ENCODE data around the gene SIGLEC11.
"Not testable (repeated sequence)": the region's sequence is repeated elsewhere in the genome, so short reads cannot be mapped to it uniquely, and the experiment has no call there.

SIGLEC11 gene, protein sequence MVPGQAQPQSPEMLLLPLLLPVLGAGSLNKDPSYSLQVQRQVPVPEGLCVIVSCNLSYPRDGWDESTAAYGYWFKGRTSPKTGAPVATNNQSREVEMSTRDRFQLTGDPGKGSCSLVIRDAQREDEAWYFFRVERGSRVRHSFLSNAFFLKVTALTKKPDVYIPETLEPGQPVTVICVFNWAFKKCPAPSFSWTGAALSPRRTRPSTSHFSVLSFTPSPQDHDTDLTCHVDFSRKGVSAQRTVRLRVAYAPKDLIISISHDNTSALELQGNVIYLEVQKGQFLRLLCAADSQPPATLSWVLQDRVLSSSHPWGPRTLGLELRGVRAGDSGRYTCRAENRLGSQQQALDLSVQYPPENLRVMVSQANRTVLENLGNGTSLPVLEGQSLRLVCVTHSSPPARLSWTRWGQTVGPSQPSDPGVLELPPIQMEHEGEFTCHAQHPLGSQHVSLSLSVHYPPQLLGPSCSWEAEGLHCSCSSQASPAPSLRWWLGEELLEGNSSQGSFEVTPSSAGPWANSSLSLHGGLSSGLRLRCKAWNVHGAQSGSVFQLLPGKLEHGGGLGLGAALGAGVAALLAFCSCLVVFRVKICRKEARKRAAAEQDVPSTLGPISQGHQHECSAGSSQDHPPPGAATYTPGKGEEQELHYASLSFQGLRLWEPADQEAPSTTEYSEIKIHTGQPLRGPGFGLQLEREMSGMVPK

DNA sequence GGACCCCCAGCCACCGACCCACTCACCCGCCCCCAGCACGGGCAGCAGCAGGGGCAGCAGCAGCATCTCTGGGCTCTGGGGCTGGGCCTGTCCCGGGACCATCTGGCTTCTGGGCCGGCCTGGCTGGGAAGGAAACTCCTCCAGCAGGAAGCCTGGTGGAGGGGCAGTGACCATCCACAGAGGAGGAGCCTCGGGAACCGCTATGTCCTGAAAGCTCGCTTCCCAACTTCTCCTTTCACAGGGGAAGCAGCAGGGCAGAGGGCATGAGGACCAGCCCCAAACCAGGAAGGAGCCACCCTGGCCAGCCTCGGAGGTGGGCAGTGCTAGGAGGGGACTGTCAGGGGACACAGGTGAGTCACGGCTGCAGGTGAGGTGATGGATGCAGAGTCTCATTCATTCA, at the start of gene SIGLEC11:
Gene SIGLEC11 (minus strand): TSS at position 193 of the 400 bp plus-strand sequence. CDS start 91 bp downstream, at position 102.
- not testable (repeated sequence) for DNase-seq (ENCODE audit: low spot score); H3K36me3 Mint-ChIP-seq (ENCODE audit: low read depth); H3K27me3 Mint-ChIP-seq (ENCODE audit: low read depth); H3K27ac Mint-ChIP-seq; H3K9me3 Mint-ChIP-seq; H3K4me1 Mint-ChIP-seq (ENCODE audit: low read depth); H3K4me3 Mint-ChIP-seq

DNA sequence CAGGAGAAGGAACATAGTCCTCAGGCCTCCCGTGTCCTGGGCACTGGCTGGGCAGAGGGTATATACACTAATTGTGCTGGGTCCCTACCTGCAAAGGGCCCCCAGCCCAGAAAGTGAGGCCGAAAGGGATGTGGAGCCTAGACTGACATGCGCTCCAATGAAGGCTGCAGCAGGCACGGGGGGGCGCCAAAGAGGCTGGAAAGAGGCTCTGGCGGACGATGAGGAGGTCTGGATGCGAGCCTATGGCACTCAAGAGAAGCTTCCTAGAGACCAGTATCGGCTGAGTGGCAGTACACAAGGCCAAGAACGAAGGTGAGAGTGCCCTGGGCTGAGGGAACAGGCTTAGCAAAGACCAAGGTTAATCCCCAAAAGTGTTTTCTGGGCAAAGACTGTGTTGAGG, 47.6 kb upstream of the SIGLEC11 start:
- H3K36me3 Mint-ChIP-seq (ENCODE audit: low read depth): peaks cover 41% of the 10 kb centered on the region
- H3K4me3 Mint-ChIP-seq: no peak overlapping the region
- H3K27ac Mint-ChIP-seq: no peak overlapping the region
- no peaks in the 10 kb centered on the region for H3K27me3 Mint-ChIP-seq (ENCODE audit: low read depth)
- no peak for DNase-seq (ENCODE audit: low spot score)
- H3K9me3 Mint-ChIP-seq: no peaks in the 10 kb centered on the region
- H3K4me1 Mint-ChIP-seq (ENCODE audit: low read depth): peaks cover 13% of the 10 kb centered on the region

DNA sequence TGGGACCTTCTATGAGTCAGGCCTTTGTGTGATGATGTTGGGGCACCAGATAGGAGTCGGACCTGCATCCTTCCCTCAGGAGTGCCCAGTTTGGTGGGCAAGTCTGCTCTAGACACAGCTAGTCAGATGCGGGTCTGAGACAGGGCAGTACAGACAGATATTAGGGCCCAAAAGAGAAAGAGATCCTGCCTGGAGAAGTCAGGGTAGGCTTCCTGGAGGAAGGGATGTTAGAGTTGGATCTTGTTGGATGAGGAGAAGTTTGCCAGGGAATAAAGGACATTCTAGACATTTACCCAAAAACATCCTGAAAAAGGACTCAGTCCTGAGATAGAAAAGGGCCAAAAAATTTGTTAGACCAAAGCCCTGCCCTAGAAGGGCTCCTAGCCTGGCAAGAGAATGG, 47.0 kb upstream of the SIGLEC11 start:
- H3K4me3 Mint-ChIP-seq: no peak overlapping the region
- peaks cover 39% of the 10 kb centered on the region for H3K36me3 Mint-ChIP-seq (ENCODE audit: low read depth)
- H3K9me3 Mint-ChIP-seq: no peaks in the 10 kb centered on the region
- no peaks in the 10 kb centered on the region for H3K27me3 Mint-ChIP-seq (ENCODE audit: low read depth)
- H3K27ac Mint-ChIP-seq: no peak overlapping the region
- H3K4me1 Mint-ChIP-seq (ENCODE audit: low read depth): peaks cover 19% of the 10 kb centered on the region
- DNase-seq (ENCODE audit: low spot score): no peak

DNA sequence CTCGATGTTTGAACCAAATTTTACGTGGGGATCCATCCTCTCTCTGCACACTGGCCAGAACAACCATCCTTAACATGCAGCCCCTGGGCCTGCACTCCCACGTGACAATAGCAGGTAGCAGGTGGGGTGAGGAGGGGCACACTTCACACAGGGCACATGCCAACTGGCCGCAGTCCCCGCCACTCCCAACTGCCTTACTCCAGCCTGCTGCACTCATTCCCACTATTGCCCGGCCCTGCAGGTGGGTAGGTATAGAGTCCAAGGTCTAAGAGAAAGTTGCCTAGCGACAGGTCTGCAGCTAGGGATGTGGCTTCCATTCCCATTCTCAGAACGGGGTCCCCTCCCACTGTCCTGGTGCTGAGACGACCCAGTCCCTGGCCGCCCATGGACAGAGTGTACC, 46.2 kb upstream of the SIGLEC11 start:
- Mint-ChIP-seq H3K27me3 (ENCODE audit: low read depth) (no peaks in the 10 kb centered on the region), H3K4me3 (no peak overlapping the region), H3K4me1 (ENCODE audit: low read depth) (peaks cover 23% of the 10 kb centered on the region), H3K27ac (no peak overlapping the region), H3K9me3 (no peaks in the 10 kb centered on the region), H3K36me3 (ENCODE audit: low read depth) (peaks cover 42% of the 10 kb centered on the region)
- DNase-seq (ENCODE audit: low spot score): no peak

DNA sequence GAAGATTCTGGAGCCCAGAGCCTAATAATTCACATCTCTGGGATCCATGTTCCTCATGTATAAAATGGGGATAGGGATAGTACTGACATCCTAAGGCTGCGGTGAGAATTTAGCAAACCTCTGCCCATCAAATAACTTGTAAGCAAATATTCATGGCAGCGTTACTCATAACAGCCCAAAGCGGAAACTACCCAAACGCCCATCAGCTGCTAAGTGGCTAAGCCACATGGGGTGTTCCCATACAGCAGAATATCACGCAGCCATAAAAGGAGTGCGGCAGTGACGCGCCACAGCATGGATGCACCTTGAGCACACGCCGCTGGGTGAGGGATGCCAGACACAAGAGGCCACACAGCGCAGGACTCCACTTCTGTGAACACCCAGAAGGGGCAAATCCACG, 44.5 kb upstream of the SIGLEC11 start:
- H3K36me3 Mint-ChIP-seq (ENCODE audit: low read depth): peaks cover 49% of the 10 kb centered on the region
- H3K27me3 Mint-ChIP-seq (ENCODE audit: low read depth): no peaks in the 10 kb centered on the region
- no peak overlapping the region for H3K27ac Mint-ChIP-seq
- H3K9me3 Mint-ChIP-seq: no peaks in the 10 kb centered on the region
- no peak overlapping the region for H3K4me3 Mint-ChIP-seq
- no peak for DNase-seq (ENCODE audit: low spot score)
- H3K4me1 Mint-ChIP-seq (ENCODE audit: low read depth): peaks cover 23% of the 10 kb centered on the region

DNA sequence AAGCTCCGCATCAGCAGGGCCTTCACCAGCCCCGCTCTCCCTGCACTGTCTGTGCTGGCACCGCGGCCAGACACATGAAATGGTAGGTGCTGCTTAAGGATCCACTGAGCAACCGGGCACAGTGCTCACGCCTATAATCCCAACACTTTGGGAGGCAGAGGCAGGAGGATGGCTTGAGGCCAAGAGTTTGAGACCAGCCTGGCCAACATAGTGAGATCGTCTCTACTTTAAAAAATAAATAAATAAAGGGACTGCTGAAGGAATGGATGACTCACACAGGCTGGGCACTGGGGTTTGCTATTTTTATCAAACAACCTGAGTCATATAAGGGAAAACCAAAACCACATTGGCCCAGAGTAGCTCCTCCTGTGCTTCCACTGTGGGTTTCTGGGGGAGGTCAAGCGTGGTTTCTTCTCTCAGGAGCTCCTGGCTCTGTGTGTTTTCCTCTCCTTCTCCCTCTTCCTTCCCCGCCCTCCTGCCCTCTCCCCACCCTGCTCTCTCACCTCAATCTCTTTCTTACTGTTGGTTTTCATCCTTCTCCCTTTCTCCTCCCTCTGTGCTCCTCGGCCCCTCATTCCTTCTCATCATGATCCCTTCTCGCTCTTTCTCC, 42.9 kb upstream of the SIGLEC11 start:
- peak; percentile 68 for DNase-seq (ENCODE audit: low spot score)
- peak overlapping the region; percentile 63 for H3K27ac Mint-ChIP-seq
- H3K36me3 Mint-ChIP-seq (ENCODE audit: low read depth): peaks cover 59% of the 10 kb centered on the region
- peak overlapping the region; percentile 73 for H3K4me3 Mint-ChIP-seq
- H3K27me3 Mint-ChIP-seq (ENCODE audit: low read depth): no peaks in the 10 kb centered on the region
- peaks cover 23% of the 10 kb centered on the region for H3K4me1 Mint-ChIP-seq (ENCODE audit: low read depth)
- H3K9me3 Mint-ChIP-seq: no peaks in the 10 kb centered on the region

DNA sequence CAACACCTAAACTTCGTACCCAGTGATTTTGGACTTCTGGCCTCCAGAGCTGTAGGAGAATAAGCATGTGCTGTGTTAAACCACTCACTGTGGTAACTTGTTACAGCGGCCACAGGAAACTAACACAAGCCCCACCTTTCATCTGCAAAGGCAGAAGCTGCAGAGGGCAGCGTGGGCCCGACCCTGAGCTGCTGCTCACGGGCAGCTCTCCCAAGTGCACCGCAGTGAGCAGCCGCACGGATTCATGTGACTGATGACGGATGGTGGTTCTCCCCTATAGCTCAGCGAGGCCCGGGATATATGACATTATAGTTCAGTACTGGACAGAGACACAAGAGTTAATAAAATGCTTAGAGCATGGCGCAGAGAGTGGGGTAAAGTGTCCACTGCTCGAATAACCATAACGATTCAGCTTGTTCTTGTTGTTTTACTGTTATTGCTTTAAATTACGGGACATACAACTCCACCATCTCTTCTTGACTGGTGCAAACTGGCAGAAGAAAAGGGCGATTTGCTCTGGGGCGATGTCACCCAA, 42.3 kb upstream of the SIGLEC11 start:
- Mint-ChIP-seq H3K27ac (no peak overlapping the region), H3K27me3 (ENCODE audit: low read depth) (no peaks in the 10 kb centered on the region), H3K4me1 (ENCODE audit: low read depth) (peaks cover 23% of the 10 kb centered on the region), H3K36me3 (ENCODE audit: low read depth) (peaks cover 60% of the 10 kb centered on the region), H3K9me3 (no peaks in the 10 kb centered on the region), H3K4me3 (peak overlapping the region; percentile 40)
- no peak for DNase-seq (ENCODE audit: low spot score)

DNA sequence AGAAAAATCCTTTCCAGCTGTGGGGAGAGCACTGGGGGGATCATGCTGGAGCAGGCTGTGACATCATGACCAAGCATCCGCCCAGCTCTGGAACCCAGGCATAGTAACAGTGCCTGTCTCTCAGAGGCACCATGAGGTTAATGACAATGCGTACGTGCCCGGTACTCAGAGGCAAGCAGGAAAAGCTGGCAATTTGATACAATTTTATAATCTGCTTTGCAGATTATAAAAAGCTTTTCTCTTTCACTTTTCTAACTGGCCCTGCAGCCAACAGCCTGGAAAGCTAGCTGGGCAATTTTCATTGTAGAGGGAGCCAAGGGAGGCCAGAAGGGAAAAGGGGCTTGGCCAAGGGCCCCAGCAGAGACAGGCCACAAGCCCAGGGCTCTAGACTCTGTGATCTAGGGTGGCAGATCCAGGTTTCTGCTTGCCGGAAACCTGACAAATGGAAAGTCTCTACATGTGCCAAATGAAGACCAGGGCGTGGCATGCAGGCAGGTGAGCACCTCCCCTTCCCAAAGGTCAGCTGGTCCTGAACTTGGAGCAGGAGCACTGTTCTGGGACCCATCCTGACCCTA, 41.5 kb upstream of the SIGLEC11 start:
- DNase-seq (ENCODE audit: low spot score): no peak
- peaks cover 61% of the 10 kb centered on the region for H3K36me3 Mint-ChIP-seq (ENCODE audit: low read depth)
- H3K27me3 Mint-ChIP-seq (ENCODE audit: low read depth): no peaks in the 10 kb centered on the region
- peaks cover 24% of the 10 kb centered on the region for H3K4me1 Mint-ChIP-seq (ENCODE audit: low read depth)
- no peak overlapping the region for H3K4me3 Mint-ChIP-seq
- H3K9me3 Mint-ChIP-seq: no peaks in the 10 kb centered on the region
- no peak overlapping the region for H3K27ac Mint-ChIP-seq

DNA sequence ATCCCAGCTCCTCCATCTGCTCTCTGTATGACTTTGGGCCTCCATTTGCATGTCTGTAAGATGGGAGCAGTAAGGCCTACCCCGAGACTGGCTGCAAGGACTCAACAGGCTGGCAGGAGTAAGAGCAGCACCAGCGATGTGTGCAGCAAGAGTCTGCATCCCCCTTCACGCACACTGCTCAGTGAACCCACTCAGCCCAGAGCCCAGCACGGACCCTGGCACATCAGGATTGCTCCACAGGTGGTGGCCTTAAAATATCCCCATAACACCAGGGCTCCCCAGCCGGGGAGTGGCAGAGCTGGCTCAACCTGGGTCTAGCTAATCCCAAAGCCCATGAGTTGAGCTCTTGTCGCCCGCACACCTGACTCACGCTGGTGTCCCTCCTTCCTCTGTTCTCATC, 40.8 kb upstream of the SIGLEC11 start:
- Mint-ChIP-seq H3K9me3 (no peaks in the 10 kb centered on the region), H3K27me3 (ENCODE audit: low read depth) (no peaks in the 10 kb centered on the region), H3K4me3 (no peak overlapping the region), H3K27ac (no peak overlapping the region), H3K36me3 (ENCODE audit: low read depth) (peaks cover 55% of the 10 kb centered on the region), H3K4me1 (ENCODE audit: low read depth) (peaks cover 24% of the 10 kb centered on the region)
- no peak for DNase-seq (ENCODE audit: low spot score)

DNA sequence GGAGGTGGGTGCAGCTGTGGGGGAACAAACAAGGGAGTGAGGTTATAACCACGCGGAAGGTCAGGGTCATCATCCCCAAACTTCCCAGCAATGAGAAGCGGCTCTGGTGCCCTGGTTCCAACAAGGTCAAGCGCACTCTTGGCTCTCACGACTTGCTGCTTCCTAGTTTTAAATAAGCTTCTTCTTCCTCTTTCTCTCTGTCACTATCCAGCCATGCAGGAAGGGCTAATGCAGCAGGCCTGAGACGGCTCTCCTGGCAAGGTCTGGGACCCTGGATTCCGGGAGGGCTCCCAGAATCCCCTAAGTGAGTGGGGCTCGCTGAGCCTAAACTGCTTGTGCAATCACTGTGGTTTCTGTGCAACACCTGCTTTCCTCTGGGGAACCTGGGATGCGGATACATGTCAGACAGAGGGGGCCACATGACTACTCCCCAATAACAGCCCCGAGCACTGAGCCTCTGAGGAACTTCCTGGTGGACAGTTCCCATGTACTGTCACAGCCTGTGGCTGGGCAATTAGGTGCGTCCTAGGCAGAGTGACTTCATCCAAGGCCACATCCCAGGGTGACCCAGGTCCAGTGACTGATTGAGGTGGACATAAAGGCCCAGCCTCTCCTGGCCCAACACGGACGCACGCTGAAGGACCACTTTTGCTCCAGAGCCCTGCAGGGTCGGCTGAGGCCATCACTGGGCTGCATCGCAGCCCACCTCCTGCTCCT, 40.0 kb upstream of the SIGLEC11 start:
- Mint-ChIP-seq H3K36me3 (ENCODE audit: low read depth) (peaks cover 57% of the 10 kb centered on the region), H3K4me1 (ENCODE audit: low read depth) (peaks cover 24% of the 10 kb centered on the region), H3K4me3 (no peak overlapping the region), H3K9me3 (no peaks in the 10 kb centered on the region), H3K27ac (no peak overlapping the region), H3K27me3 (ENCODE audit: low read depth) (no peaks in the 10 kb centered on the region)
- no peak for DNase-seq (ENCODE audit: low spot score)

DNA sequence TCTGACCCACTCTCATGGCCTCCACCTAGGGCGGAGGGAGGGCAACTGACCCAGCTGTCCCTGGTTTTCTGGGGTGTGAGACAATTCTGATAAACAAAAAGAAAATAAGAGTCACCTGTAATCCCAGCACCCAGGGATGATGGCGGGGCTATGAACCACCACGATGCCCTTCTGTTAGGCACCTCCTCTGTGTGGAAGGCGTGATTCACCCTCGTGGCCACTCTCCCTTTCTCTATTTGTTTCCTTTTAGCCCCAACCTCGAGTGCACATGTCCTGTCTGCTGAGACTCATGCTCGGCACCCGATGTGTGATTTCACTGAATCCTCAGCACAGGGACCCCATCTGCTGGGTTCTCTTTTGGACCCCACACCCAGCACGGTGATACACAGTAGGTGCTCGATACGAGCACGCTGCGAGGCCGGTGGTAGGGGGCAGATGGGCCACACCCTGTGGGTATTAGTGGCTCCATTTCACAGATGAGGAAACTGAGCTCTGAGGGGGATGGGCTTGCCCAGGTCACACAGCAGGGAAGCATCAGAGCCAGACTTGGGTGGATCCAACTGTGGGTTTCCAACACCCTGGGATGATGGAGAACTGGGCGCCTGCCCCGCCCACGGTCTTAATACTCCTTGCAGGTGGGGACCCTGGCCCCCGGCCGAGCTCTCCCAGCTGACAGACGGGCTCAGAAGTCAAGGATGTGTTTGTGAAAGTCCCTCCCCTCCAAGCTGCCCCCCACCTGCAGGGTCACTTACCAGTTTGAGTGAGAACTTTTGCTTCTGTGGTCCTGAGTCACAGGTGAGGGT, 39.3 kb upstream of the SIGLEC11 start:
- H3K27me3 Mint-ChIP-seq (ENCODE audit: low read depth): no peaks in the 10 kb centered on the region
- H3K4me1 Mint-ChIP-seq (ENCODE audit: low read depth): peaks cover 24% of the 10 kb centered on the region
- no peaks in the 10 kb centered on the region for H3K9me3 Mint-ChIP-seq
- peaks cover 57% of the 10 kb centered on the region for H3K36me3 Mint-ChIP-seq (ENCODE audit: low read depth)
- no peak overlapping the region for H3K27ac Mint-ChIP-seq
- no peak overlapping the region for H3K4me3 Mint-ChIP-seq
- DNase-seq (ENCODE audit: low spot score): no peak

DNA sequence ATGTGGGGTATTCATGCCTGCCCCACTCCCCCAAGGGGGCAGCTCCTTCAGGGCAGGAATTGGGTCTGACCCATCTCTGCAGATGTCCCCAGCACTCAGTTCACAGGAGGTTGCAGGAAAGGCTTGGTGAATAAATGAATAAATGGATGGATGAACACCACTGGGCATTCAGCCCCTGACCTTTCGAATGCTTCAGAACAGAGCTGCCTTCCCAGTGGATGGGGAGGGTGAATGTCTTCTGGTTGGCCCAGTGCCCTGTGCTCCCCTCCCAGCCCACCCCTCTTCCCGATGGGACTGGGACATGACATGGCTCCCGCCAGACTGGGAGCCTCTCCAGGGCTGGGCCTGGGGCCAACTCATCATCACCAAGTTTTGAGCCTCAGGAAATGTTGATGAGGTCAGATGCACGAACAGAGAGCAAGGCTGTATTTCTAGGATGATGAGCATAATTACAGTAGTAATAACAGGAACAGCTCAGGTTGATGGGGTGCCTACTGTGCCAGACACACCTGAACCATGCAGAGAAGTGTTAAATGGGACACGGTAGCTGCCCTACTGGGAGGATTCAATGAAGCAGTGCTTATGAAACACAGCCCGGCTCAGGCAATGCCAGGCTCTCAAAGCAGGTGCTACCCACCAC, 38.5 kb upstream of the SIGLEC11 start:
- no peak overlapping the region for H3K27ac Mint-ChIP-seq
- H3K36me3 Mint-ChIP-seq (ENCODE audit: low read depth): peaks cover 59% of the 10 kb centered on the region
- no peak for DNase-seq (ENCODE audit: low spot score)
- H3K9me3 Mint-ChIP-seq: no peaks in the 10 kb centered on the region
- no peaks in the 10 kb centered on the region for H3K27me3 Mint-ChIP-seq (ENCODE audit: low read depth)
- no peak overlapping the region for H3K4me3 Mint-ChIP-seq
- peaks cover 20% of the 10 kb centered on the region for H3K4me1 Mint-ChIP-seq (ENCODE audit: low read depth)
